ENCODE data around the gene CAMK2D.

CAMK2D gene

GRCh38 chr4:113560579-113560978 lies 201.0 kb downstream of the CAMK2D start:
- Histone ChIP-seq H3K4me3 (ENCODE audit: low read length) (no peak overlapping the region), H3K9me3 (ENCODE audit: control insufficient read depth, insufficient read depth, low read length) (no peaks in the 10 kb centered on the region), H3K4me1 (ENCODE audit: control insufficient read depth, insufficient read depth, low read length) (0 out of 2 replicates have a peak, but pooled peaks cover 2% of the 10 kb centered on the region), H3K27me3 (ENCODE audit: control insufficient read depth, insufficient read depth, low read length) (no peaks in the 10 kb centered on the region), H3K27ac (ENCODE audit: low read length) (no peak overlapping the region), H3K36me3 (ENCODE audit: control insufficient read depth, insufficient read depth, low read length) (no peaks in the 10 kb centered on the region)
- DNase-seq (ENCODE audit: low read depth, low spot score) = no peak

GRCh38 chr4:113559947-113560346 lies 201.6 kb downstream of the CAMK2D start:
- Histone ChIP-seq H3K4me3 (ENCODE audit: low read length) (no peak overlapping the region), H3K4me1 (ENCODE audit: control insufficient read depth, insufficient read depth, low read length) (0 out of 2 replicates have a peak, but pooled peaks cover 2% of the 10 kb centered on the region), H3K27ac (ENCODE audit: low read length) (no peak overlapping the region), H3K36me3 (ENCODE audit: control insufficient read depth, insufficient read depth, low read length) (no peaks in the 10 kb centered on the region), H3K27me3 (ENCODE audit: control insufficient read depth, insufficient read depth, low read length) (no peaks in the 10 kb centered on the region), H3K9me3 (ENCODE audit: control insufficient read depth, insufficient read depth, low read length) (no peaks in the 10 kb centered on the region)
- WGBS (ENCODE audit: insufficient coverage, insufficient read length) = no CpG with 5 or more reads among the region's 5 CpGs
- DNase-seq (ENCODE audit: low read depth, low spot score) = no peak

- Histone ChIP-seq H3K4me1 (ENCODE audit: control insufficient read depth, insufficient read depth, low read length) (0 out of 2 replicates have a peak, but pooled peaks cover 2% of the 10 kb centered on the region), H3K36me3 (ENCODE audit: control insufficient read depth, insufficient read depth, low read length) (no peaks in the 10 kb centered on the region), H3K27ac (ENCODE audit: low read length) (no peak overlapping the region), H3K4me3 (ENCODE audit: low read length) (no peak overlapping the region), H3K27me3 (ENCODE audit: control insufficient read depth, insufficient read depth, low read length) (no peaks in the 10 kb centered on the region), H3K9me3 (ENCODE audit: control insufficient read depth, insufficient read depth, low read length) (no peaks in the 10 kb centered on the region)
- WGBS (ENCODE audit: insufficient coverage, insufficient read length) = no CpG with 5 or more reads among the region's 4 CpGs
- DNase-seq (ENCODE audit: low read depth, low spot score) = no peak
Measured at GRCh38 chr4:113556382-113557134, 205.0 kb downstream of the CAMK2D start.

DNA sequence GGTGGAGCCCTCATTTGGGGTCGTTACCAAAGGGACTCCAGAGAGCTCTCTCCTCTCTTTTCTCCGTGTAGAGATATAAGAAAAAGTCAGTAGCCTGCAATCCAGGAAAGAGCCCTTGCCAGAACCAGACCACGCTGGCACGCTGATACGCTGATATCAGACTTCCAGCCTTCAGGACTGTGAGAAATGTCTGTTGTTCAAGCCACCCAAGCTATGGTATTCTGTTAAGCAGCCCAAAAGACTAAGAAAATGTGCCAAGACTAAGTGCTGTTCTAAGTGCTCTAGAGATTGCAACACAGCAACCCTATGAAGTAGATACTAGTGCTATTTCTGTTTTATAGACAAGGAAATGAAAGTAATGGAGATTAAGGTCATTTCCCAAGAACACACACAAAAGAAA lies 205.7 kb downstream of the CAMK2D start:
- H3K36me3 ChIP-seq (ENCODE audit: control insufficient read depth, insufficient read depth, low read length) = no peaks in the 10 kb centered on the region

GRCh38 chr4:113553082-113553481 lies 208.5 kb downstream of the CAMK2D start:
- Histone ChIP-seq H3K9me3 (ENCODE audit: control insufficient read depth, insufficient read depth, low read length) (no peaks in the 10 kb centered on the region), H3K27ac (ENCODE audit: low read length) (no peak overlapping the region), H3K4me1 (ENCODE audit: control insufficient read depth, insufficient read depth, low read length) (no peaks in the 10 kb centered on the region), H3K4me3 (ENCODE audit: low read length) (no peak overlapping the region), H3K27me3 (ENCODE audit: control insufficient read depth, insufficient read depth, low read length) (no peaks in the 10 kb centered on the region), H3K36me3 (ENCODE audit: control insufficient read depth, insufficient read depth, low read length) (no peaks in the 10 kb centered on the region)
- no peak for DNase-seq (ENCODE audit: low read depth, low spot score)
- no CpG with 5 or more reads among the region's 3 CpGs for WGBS (ENCODE audit: insufficient coverage, insufficient read length)

More for the DNA sequence above, 205.7 kb downstream of the CAMK2D start:
- Histone ChIP-seq H3K9me3 (ENCODE audit: control insufficient read depth, insufficient read depth, low read length) (no peaks in the 10 kb centered on the region), H3K4me1 (ENCODE audit: control insufficient read depth, insufficient read depth, low read length) (0 out of 2 replicates have a peak, but pooled peaks cover 2% of the 10 kb centered on the region), H3K27me3 (ENCODE audit: control insufficient read depth, insufficient read depth, low read length) (no peaks in the 10 kb centered on the region), H3K4me3 (ENCODE audit: low read length) (no peak overlapping the region), H3K27ac (ENCODE audit: low read length) (no peak overlapping the region)
- DNase-seq (ENCODE audit: low read depth, low spot score) = no peak
- WGBS (ENCODE audit: insufficient coverage, insufficient read length) = no CpG with 5 or more reads among the region's 5 CpGs

DNA sequence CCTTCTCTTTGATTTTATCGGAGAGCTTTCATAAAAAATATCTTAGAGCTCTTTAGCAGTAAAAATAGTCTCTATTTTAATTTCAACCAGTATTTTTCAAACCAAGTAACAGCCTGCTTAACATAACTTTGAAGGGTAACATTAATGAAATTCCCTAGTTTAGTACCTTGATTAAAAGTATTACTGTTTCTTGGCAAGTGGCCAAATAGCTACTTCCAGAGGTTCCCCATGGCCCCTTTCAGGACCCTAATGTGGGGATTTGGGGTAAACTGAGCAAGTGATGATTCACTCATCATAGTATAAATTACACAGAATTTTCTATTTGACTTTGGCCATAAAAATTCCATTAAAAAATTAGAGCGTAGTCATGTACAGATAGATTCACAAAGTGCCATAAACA lies 211.0 kb downstream of the CAMK2D start:
- Histone ChIP-seq H3K27me3 (ENCODE audit: control insufficient read depth, insufficient read depth, low read length) (no peaks in the 10 kb centered on the region), H3K27ac (ENCODE audit: low read length) (no peak overlapping the region), H3K4me1 (ENCODE audit: control insufficient read depth, insufficient read depth, low read length) (no peaks in the 10 kb centered on the region), H3K36me3 (ENCODE audit: control insufficient read depth, insufficient read depth, low read length) (no peaks in the 10 kb centered on the region), H3K4me3 (ENCODE audit: low read length) (no peak overlapping the region), H3K9me3 (ENCODE audit: control insufficient read depth, insufficient read depth, low read length) (no peaks in the 10 kb centered on the region)
- WGBS (ENCODE audit: insufficient coverage, insufficient read length) = no CpG with 5 or more reads among the region's 2 CpGs
- no peak for DNase-seq (ENCODE audit: low read depth, low spot score)

DNA sequence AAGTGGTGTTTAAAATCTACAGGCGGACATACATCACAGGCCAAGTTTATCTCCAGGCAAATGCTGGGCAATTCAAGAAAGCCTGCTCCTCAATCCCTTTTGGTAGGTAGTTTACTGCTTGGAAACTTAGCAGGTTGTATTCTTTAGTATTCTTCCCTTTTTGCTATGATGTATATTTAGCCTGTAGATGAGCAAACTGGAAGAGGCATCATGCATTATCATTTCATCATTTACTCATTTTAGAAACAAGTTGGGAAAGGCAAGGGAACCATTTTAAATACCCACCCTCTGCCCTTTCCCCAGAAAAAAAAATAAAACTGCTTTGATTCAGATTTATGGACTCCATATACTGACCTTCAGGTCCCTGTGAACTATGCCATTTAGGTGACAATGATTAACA lies 213.2 kb downstream of the CAMK2D start:
- no peak for DNase-seq (ENCODE audit: low read depth, low spot score)
- no CpG with 5 or more reads among the region's 1 CpG for WGBS (ENCODE audit: insufficient coverage, insufficient read length)
- Histone ChIP-seq H3K36me3 (ENCODE audit: control insufficient read depth, insufficient read depth, low read length) (no peaks in the 10 kb centered on the region), H3K27me3 (ENCODE audit: control insufficient read depth, insufficient read depth, low read length) (no peaks in the 10 kb centered on the region), H3K4me1 (ENCODE audit: control insufficient read depth, insufficient read depth, low read length) (no peaks in the 10 kb centered on the region), H3K27ac (ENCODE audit: low read length) (no peak overlapping the region), H3K9me3 (ENCODE audit: control insufficient read depth, insufficient read depth, low read length) (no peaks in the 10 kb centered on the region), H3K4me3 (ENCODE audit: low read length) (no peak overlapping the region)

GRCh38 chr4:113547487-113548042 lies 214.0 kb downstream of the CAMK2D start:
- Histone ChIP-seq H3K36me3 (ENCODE audit: control insufficient read depth, insufficient read depth, low read length) (no peaks in the 10 kb centered on the region), H3K4me3 (ENCODE audit: low read length) (no peak overlapping the region), H3K9me3 (ENCODE audit: control insufficient read depth, insufficient read depth, low read length) (no peaks in the 10 kb centered on the region), H3K4me1 (ENCODE audit: control insufficient read depth, insufficient read depth, low read length) (no peaks in the 10 kb centered on the region), H3K27ac (ENCODE audit: low read length) (no peak overlapping the region), H3K27me3 (ENCODE audit: control insufficient read depth, insufficient read depth, low read length) (no peaks in the 10 kb centered on the region)
- no CpG with 5 or more reads among the region's 5 CpGs for WGBS (ENCODE audit: insufficient coverage, insufficient read length)
- DNase-seq (ENCODE audit: low read depth, low spot score) = peak; percentile 92

DNA sequence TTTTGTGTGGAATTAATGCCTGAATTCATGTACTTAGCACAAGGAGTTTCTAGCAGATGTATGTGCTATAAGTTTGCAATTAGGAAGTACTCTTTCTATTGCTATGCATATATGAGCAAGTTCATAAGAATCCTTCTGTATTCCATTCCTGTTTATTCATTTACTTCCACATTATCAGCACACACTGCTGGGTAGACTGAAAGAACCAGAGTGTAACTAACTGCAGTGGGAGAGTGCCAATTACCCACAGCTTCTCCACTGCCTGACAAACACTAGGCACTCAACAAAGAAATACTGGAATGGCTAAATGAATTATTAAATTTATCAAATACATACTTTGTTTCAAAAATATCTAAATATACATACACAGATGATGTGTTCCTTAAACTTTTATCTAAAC lies 219.6 kb downstream of the CAMK2D start:
- no peak overlapping the region for H3K27ac ChIP-seq (ENCODE audit: low read length)

GRCh38 chr4:113540859-113541258 lies 220.7 kb downstream of the CAMK2D start:
- no peak overlapping the region for H3K27ac ChIP-seq (ENCODE audit: low read length)
- no CpG with 5 or more reads among the region's 1 CpG for WGBS (ENCODE audit: insufficient coverage, insufficient read length)
- no peak for DNase-seq (ENCODE audit: low read depth, low spot score)
- H3K9me3 ChIP-seq (ENCODE audit: control insufficient read depth, insufficient read depth, low read length) = no peaks in the 10 kb centered on the region
- no peaks in the 10 kb centered on the region for H3K4me1 ChIP-seq (ENCODE audit: control insufficient read depth, insufficient read depth, low read length)
- no peak overlapping the region for H3K4me3 ChIP-seq (ENCODE audit: low read length)
- H3K27me3 ChIP-seq (ENCODE audit: control insufficient read depth, insufficient read depth, low read length) = no peaks in the 10 kb centered on the region
- no peaks in the 10 kb centered on the region for H3K36me3 ChIP-seq (ENCODE audit: control insufficient read depth, insufficient read depth, low read length)

More for the DNA sequence above, 219.6 kb downstream of the CAMK2D start:
- no peaks in the 10 kb centered on the region for H3K36me3 ChIP-seq (ENCODE audit: control insufficient read depth, insufficient read depth, low read length)
- no peak for DNase-seq (ENCODE audit: low read depth, low spot score)
- H3K4me1 ChIP-seq (ENCODE audit: control insufficient read depth, insufficient read depth, low read length) = no peaks in the 10 kb centered on the region
- no peak overlapping the region for H3K4me3 ChIP-seq (ENCODE audit: low read length)
- H3K9me3 ChIP-seq (ENCODE audit: control insufficient read depth, insufficient read depth, low read length) = no peaks in the 10 kb centered on the region
- H3K27me3 ChIP-seq (ENCODE audit: control insufficient read depth, insufficient read depth, low read length) = no peaks in the 10 kb centered on the region

GRCh38 chr4:113539408-113539807 lies 222.1 kb downstream of the CAMK2D start:
- no peaks in the 10 kb centered on the region for H3K4me1 ChIP-seq (ENCODE audit: control insufficient read depth, insufficient read depth, low read length)
- no peak for DNase-seq (ENCODE audit: low read depth, low spot score)
- H3K27ac ChIP-seq (ENCODE audit: low read length) = no peak overlapping the region
- H3K27me3 ChIP-seq (ENCODE audit: control insufficient read depth, insufficient read depth, low read length) = no peaks in the 10 kb centered on the region
- H3K4me3 ChIP-seq (ENCODE audit: low read length) = no peak overlapping the region
- no peaks in the 10 kb centered on the region for H3K36me3 ChIP-seq (ENCODE audit: control insufficient read depth, insufficient read depth, low read length)
- no CpG with 5 or more reads among the region's 3 CpGs for WGBS (ENCODE audit: insufficient coverage, insufficient read length)
- no peaks in the 10 kb centered on the region for H3K9me3 ChIP-seq (ENCODE audit: control insufficient read depth, insufficient read depth, low read length)

Data from iPS DF 6.9 (cell line).